Measurements from ENCODE around the gene PALS1.
A peak's percentile ranks its signal among the peaks of the same experiment; 100 is the strongest.

Gene PALS1

DNA sequence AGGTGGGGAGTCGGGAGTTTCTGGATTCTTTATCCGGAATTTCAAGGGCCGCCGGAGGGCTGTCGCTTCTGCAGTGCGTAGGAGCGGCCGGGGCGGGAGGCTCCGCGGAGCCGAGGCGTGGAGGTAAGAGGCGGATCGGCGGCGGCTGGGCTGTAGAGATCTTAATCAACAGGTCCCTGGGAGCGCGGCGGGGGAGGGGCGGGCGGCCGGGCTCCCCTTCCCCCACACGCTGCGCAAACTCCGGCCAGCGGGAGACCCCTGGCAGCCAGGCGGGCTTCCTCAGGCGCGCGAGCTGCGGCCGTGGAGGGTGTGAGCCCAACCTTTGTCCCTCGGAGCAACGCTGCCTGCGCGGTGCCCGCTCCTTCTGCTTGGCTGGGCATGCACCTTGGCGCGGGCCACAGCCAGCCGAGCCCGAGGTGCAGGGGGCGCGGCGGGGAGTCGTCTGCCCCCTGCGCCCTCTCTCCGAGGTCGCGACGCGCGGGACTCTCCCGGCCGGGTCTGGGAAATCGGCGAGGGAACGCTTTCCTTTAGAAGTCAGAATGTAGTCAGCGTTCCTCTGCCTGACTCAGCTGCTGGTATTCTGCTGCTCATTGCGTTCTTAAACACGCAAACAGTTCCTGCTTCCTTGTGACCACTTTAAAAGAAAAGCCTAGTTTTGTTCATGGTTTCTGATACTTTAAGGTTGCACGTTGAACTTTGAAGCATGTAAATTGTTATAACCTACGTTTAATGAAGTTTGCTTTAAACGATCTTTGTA lies at the start of gene PALS1:
PALS1 (plus strand) TSS at position 25 of the 757 bp plus-strand sequence. CDS start 37,736 bp downstream, outside the sequence.
- DNase-seq = no peak

DNA sequence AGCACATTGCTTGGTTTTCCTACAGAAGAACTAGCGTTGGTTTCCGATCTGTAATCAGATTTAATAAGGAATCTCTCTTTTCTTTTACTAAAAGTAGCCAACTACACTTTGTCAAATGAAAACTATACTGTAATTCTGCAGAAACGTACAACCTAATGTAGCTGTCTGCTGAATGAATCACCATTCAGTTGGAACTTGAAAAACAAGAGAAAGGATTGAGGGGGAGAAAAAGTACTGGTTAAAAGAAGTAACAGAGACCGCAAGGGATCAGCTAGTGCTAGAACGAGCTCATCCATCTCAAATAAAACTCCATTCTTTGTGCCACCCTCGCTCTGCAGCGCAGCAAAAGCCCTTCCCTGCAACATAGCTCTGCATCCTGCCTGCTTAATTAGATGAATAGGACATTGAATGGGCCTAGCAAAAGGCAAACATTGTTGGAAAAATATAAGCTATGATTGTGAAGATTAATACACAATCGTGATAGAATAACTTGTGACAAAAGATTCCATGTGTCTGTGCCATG lies 49.4 kb upstream of the PALS1 start:
- no peak for DNase-seq

DNA sequence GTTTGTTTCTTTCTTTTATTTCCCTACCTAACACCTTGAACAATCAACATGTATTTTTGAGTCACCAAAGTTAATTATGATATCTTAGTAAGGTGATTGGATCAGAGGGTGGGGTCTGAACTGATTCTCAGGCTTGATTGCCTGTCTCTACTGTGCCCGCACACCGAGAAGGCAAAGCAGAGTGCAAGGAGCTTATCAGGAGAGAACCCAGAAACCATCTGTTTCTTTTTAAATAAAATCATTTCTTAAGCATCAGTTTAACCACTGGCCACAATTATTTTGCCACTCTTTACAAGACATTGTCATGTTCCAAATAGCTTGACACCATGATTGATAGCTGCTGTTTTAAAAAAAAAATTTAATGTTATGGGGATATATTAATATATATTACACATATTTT lies 48.9 kb upstream of the PALS1 start:
- no peak for DNase-seq

DNA sequence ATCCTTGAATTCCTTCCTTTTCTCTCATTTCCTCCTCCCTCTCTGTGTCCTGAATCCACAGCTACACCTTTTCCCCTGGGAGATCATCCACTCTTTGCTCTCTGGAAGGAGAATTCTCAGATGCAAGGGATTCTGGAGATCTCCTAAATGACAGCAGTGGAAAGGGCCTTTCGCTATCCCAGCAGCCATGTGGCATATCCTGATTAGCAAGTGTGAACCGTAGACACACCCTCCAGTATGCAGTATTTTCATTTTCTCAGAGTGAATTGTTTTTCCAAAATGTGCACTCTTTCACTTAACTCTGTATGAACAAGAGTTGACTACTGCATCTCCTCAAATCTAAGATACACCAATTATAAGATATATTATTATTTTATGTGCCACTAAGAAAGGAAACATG lies 46.0 kb upstream of the PALS1 start:
- DNase-seq = no peak

DNA sequence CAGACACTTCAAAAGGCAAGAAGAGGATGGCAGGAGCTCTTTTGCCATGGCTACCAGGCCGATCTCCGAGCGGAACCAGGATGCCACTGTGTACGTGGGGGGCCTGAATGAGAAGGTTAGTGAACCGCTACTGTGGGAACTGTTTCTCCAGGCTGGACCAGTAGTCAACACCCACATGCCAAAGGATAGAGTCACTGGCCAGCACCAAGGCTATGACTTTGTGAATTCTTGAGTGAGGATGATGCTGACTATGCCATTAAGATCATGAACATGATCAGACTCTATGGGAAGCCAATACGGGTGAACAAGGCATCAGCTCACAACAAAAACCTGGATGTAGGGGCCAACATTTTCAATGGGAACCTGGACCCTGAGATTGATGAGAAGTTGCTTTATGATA lies 42.2 kb upstream of the PALS1 start:
- no peak for DNase-seq

DNA sequence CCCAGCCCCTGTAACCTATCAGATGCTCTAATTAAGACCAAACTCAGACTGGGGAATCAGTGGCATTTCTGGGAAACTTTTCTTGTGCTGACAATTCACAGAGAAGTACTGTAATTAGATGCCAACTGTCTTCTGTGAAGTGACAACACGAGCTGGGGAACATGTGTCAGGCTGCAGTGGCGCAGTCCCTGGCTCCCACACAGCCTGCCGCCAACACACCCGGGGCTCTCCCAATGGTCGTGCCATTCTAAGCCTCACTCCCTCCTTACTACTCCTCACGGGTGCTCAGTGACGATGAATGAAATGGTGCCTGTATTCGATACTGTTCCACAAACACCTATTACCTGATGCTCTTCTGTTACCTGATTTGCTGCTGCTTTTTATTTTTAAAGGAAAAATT lies 33.4 kb upstream of the PALS1 start:
- DNase-seq = no peak

DNA sequence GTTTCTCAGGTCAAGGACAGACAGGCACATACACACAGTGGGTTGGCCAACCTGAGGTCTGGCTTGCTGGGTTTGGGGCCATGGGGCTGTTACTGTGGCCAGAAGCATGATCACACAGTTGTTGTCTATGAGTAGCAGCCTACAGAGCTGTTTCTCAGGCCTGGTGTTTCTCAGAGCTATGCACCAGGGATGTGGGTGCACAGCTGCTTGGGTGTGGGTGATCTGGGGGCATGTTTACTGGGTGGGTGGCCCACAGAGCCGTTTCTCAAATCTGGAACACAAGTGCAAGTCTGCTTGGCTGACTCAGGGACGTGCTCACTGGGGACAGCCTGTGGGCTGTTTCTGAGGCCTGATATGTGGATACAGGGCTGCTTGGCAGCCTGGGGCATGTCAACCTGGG lies 23.1 kb upstream of the PALS1 start:
- no peak for DNase-seq

DNA sequence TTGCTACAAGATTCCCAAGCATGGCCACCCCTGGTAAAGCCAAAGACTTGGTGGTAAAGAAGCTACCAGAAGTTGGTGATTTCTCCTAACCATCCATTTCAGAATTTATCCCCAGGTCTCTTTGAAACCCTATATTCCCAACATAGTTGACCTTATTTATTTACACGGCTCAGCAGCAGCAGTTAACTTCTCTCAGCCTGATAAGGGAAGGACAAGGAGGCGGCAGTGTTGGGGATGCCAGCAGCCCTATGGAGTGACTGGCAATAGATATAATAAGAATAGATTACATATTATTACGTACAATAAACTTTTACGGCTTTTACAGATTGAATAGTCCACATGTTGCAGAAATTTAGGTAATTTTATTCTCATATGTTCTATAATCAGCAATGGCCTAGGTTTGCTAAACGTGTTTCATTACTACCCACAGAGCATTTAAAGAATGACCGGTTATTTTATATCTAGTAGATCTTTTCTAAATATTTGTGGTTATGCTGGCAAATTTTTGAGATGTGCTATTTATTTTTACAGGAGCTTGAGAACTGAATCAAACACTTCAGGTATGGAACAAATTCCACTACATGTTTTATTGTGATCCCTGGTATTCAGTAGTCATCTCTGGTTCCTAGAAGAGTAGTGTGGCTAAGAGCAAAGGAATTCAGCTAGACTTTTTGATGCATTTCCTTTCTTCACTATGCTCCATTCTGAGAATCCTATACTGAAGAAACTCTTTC lies 19.8 kb upstream of the PALS1 start:
- DNase-seq = peak; percentile 22

DNA sequence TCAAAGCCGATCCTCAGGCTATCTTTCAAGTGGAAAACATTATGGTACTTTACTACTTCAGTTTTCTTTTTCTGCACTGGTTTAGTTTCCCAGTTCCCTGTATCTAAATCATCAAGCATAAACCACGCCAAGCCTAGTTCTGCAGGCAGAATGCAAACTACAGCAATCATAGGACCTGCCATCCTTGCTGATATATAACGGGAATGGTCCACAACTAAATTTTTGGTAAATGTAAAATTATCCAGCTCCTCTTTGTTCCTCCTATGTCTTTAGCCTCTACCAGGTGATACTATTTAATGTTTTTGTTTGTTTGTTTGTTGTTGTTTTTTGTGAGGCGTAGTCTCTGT lies 19.3 kb upstream of the PALS1 start:
- no peak for DNase-seq

DNA sequence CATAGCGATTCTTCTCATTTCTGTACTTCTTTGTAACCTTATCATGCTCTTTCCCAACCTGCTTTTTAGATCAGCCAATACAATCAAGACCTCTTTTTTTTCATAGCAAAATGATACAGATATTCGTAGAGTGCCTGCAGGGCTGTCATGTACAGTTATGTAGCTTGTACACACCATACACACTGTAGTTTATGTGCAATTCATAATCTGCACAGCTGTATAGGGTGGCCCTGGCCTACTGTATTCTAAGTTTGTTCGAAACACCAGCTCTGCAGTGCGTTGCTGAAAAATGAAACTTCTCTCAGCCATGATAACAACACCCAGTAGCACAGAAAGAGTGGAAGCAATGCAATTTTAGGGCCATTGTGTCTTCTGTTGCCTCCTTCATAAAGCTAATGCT lies 15.7 kb upstream of the PALS1 start:
- DNase-seq = no peak

DNA sequence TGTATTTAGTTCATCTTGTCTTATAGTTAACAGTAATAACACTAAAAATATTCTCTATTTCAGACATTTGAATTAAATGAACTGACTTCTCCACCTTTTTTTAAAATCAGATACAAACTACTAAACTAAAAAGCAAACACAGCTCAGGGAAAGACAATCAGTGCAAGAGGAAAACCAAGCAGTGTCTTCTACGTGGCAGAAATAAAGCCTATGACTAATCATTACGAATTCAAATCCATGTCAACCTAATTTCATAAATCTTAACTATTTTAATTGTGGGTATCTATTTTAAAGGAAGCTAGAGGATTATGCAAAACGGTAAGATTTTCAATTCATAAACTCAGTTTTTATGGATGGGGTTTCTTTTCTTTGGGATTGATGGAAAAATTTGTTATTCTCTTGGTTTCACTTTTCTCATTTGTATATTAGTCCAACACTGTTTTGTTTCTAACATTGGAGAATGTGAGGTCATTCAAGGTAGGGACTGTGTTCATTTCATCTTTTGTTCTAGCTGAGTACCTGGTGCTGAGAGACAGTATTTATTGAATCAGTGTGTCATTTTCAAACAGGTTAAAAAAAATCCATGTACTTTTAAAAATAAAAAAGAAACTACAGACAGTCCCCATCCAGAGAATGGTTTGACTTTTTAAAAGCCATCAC lies 12.8 kb upstream of the PALS1 start:
- DNase-seq = no peak

DNA sequence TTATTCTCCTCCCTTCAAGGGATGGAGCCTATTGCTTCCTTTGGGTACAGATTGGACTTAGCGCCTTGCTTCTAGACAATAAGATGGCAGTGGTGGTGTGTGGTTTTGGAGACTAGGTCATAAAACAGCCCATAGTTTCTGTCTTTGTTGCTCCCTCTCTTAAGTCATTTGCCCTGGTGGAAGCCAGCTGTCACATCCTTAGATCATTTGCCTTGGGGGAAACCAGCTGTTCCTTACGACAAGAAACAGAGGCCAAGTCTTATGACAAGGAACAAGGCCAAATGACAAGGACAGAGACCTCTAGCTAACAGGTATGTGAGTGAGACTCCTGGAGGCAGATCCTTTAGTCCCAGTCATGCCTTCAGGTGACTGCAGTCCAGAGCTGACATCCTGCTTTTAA lies 9.2 kb upstream of the PALS1 start:
- no peak for DNase-seq

DNA sequence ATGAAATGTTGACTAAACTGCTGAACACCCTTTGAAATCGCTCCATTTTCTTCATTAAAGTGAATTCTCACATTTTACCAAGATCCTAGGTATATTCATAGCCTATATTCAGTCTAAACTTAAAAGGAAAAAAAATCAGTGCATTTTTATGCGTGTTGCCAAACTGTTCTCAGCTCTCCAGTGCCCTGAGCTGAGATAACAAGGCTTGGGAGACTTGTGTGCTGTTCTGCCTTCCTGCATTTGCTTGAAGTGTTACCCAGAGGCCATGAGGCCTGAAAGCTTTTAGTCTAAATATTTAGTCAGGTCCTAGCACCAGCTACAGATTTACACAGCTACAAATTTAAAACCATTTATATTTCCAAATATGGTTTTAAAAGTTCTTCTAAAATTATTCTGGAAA lies 8.6 kb upstream of the PALS1 start:
- DNase-seq = no peak

DNA sequence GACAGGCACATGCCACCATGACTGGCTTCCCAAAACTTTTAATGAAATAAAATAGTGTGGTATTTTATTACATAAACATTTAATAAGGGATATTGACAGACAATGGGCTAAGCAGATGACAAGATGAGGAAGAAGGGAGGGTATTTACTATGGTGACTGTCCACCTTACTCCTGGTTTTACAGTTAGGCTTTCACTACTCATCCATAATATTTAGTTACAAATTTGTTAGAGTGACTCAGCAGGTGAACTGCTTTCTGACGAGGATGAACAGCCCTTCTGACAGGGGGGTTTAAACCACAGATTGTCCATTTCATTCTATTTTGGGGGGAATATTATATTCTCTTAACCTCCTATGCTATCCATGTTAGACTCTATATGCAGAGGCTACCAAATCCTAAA lies 3.6 kb upstream of the PALS1 start:
- DNase-seq = no peak

DNA sequence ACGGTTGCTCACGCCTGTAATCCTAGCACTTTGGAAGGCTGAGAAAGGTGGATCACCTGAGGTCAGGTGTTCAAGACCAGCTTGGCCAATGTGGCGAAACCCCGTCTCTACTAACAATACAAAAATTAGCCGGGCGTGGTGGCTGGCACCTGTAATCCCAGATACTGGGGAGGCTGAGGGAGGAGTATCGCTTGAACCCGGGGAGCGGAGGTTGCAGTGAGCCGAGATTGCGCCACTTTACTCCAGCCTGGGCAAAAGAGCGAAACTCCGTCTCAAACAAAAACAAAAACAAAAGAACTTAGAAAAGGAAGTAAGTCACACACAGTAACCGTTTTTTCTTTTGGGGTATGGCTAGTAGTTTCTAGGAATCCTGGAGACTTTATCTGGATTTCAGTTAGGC lies 1.7 kb upstream of the PALS1 start:
- no peak for DNase-seq

DNA sequence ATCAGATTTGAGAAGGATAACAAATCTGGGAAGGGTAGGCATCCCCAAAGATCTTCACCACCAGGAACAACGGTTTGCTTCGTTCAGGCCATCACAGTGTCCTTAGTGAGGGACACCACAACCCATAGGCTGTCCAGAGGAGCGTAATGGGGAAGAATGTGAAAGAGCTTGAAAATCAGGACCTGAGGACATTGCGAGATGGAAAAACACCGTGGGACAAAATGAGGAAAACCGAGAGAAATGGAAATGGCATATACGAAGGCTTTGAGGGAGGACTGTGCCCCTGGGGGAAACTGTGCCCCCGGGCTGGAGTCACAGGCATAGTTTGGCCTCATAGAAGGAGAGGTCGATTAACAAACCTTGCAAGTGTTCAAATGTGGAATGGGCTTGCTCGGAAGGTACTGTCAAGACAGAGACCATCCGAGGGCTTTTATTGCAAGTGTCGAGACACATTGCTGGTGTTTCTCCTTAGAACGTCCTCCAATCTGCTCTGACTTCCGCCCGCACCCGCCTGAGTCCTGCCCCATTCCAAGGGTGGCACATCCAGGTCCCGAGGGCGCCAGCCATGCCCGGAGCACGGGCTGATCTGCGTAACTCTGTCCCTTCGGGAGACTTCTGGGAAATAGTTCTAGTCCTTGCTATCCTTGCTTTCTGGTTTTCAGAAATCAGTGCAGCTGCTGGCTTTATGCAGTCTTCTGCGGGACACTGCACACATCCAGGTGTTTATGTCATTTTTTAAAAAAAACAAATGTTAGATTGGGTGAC lies 885 bp upstream of the PALS1 start:
- no peak for DNase-seq

DNA sequence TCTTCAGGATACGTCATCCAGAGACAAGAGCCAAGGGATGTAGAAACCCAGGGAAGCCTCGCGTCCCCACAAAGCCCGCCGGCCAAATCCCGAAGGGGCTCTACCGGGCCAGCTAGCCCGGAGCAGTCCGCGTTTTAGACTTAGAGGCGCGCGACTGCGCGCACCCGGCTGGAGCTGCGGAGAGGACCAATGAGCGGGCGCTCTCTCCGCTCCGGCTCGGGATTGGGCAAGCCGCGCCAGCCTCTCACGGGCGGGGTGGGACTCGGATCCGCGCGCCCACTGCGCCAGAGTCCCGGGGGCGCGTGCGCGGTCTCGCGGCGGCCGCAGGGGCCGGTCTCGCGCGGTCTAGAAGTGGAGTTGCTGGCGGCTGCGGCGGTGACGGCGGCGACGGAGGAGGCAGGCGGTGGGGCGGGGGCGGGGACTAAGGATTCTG lies 241 bp upstream of the PALS1 start:
- DNase-seq = peak; percentile 65

DNA sequence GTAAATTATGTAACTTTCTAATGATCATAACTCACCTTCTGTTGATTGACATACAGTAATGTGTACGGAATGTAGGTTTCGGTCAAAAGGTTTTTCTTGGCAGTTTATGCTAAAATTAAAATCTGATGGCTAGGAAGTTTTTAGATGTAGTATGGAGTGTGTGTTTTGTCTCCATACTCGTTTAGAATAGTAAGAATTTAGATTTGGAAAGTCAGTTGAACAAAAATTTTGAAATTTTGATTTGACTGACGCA lies 859 bp downstream of the PALS1 start:
- no peak for DNase-seq

DNA sequence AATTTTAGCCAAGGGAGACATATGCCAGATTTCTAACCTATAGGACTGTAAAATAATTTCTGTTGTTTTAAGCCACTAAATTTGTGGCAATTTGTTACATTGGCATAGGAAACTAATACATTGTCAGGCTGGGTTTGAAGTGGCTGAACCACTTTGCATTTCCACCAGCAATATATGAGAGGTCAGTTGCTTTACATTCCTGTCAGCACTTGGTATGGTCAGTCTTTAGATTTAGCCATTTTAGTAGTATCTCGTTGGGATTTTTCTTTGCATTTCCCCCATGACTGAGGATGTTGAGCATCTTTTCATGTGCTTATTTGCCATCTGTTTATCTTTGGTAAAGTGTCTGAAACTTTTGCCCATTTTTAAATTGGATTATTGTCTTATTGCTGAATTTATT lies 3.9 kb downstream of the PALS1 start:
- DNase-seq = no peak

DNA sequence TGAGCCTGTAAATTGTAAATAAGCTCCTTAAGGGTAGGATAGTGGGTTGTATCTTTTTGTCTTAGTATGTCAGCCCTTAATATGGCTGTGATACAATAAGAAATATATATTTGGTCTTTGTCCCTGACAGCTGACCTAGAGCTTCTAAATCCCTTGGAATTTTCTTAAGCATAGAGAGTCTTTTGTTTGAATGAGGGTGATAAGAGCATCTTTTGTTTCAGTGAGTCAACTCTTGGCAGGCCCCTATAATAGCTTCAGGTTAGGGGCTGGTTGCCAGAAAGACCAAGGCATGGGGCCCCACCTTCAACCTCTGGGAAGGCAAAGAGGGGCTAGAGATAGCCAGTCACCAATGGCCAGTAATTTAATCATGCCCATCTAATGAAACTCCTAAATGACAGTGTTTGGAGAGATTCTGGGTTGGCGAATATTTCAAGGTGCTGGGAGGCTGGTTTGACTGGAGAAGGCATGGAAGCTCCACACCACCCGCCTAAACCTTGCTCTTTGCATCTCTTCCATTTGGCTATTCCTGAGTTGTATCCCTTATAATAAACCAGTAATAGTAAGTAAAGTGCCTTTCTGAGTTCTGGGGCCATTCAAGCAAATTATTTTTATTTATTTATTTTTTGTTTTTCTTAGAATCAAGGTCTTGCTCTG lies 10.5 kb downstream of the PALS1 start:
- no peak for DNase-seq

DNA sequence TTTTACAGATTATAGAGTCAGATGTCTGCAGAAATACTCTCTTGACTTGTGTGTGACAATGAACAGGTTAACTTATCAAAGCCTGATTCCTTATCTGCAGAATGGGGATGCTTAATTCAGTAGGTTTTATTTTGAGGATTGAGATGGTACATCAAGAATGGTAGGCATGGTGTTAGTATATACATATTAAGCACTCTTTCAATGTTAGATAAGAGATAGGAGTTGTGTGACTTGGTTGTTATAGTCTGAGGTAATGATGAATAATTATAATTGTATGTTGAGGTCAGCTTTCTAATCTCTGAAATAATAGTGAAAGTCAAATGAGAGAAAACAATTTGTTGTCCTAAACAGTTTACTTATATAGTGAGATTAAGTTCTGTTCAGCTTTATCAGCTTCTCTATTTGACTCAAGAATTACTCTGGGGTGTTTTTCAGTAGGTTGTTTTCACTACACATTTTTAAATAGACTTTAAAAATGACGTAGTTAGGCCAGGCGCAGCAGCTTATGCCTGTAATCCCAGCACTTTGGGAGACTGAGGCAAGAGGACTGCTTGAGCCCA lies 11.9 kb downstream of the PALS1 start:
- DNase-seq = no peak

DNA sequence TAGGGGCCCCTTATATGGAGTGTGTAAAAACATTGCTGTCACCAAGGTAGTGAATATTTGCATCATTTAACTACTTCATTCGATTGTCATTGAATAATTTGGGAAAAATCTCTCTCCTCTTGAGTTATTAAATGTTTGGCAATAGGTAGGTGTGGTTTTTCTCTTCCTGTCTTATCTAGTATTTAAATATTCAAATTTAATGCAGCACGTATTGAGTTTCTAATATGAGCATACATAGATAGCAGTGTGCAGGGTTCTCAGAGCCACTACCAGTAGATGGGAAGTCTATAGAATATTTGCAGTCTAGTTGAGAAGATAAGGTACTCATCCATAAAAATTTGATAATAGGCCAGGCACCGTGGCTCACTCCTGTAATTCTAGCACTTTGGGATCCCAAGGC lies 16.7 kb downstream of the PALS1 start:
- DNase-seq = no peak

DNA sequence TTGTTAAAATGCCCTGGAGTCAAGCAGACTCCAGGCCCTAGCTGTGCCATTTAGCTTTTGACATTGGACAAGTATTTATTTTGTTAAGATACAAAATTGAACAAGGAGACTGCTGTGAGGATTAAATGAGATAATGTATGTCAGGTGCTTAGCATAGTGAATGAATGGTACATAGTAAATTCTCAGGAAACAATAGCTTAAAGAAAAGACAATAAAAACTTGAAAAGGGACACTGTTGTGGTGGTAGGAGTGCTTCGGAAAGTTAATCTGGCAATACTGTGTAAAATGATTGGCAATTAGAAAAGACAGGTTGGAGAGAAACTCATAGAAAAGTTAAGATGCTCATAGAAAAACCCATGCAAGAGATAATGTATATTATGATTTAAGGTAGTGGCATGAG lies 19.7 kb downstream of the PALS1 start:
- no peak for DNase-seq

Data from 8988T (cell line).